Muscle of back (tissue), 11 donors: ENCODE measurements around the gene ACP6. TPM values are rescaled to one million over a fixed set of nuclear protein-coding genes. Genes with fewer than 3 reads are reported as not detected.
"Not testable (repeated sequence)": the region's sequence is repeated elsewhere in the genome, so short reads cannot be mapped to it uniquely, and the experiment has no call there.

Source experiments
- DNase-seq, 3 donors: peaks; one replicate each; pipeline versions ENCODE4 v3.0.0 to v3.0.0-alpha.2; 2013
- polyA plus RNA-seq, 10 donors: library from polyadenylated mRNA; unstranded; fragments of 120-200 nt; gene quantifications; one replicate each; pipeline ENCODE4 v1.2.1, GENCODE V29; 2013; ENCODE audit not compliant: insufficient read length in 10 of 10

Gene ACP6
- polyA plus RNA-seq, 10 donors: 6.0 to 11.2 (median 8.0) TPM

DNA sequence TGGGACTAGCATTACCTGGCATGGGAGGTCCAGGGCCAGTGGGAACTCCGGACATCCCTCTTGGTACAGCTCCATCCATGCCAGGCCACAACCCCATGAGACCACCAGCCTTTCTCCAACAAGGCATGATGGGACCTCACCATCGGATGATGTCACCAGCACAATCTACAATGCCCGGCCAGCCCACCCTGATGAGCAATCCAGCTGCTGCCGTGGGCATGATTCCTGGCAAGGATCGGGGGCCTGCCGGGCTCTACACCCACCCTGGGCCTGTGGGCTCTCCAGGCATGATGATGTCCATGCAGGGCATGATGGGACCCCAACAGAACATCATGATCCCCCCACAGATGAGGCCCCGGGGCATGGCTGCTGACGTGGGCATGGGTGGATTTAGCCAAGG lies 45.8 kb downstream of the ACP6 start:
- no peak for DNase-seq

DNA sequence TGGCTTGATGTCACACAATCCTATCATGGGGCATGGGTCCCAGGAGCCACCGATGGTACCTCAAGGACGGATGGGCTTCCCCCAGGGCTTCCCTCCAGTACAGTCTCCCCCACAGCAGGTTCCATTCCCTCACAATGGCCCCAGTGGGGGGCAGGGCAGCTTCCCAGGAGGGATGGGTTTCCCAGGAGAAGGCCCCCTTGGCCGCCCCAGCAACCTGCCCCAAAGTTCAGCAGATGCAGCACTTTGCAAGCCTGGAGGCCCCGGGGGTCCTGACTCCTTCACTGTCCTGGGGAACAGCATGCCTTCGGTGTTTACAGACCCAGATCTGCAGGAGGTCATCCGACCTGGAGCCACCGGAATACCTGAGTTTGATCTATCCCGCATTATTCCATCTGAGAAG lies 46.3 kb downstream of the ACP6 start:
- no peak for DNase-seq

DNA sequence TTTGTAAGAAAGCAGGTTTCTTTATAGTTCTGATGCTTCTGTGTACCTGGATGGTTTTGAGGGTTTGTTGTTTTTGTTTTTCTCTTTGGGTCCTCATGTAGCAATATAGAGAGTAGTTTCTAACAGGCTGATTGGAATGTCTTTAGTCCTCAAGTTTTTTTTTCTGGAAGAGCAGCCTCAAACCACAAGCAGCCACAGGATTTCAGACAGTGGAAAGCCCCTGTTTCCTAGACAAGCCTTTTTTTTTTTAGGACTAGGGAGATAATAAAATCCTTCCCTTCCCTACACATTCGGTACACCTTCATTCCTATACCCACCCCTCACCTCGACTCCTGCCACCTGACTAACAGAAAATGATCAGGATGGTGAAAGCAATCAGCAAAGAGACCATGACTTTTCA lies 47.6 kb downstream of the ACP6 start:
- DNase-seq: no peak

DNA sequence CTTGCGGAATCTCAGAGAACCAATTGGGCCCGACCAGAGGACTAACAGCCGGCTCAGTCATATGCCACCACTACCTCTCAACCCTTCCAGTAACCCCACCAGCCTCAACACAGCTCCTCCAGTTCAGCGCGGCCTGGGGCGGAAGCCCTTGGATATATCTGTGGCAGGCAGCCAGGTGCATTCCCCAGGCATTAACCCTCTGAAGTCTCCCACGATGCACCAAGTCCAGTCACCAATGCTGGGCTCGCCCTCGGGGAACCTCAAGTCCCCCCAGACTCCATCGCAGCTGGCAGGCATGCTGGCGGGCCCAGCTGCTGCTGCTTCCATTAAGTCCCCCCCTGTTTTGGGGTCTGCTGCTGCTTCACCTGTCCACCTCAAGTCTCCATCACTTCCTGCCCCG lies 49.8 kb downstream of the ACP6 start:
- DNase-seq: no peak

DNA sequence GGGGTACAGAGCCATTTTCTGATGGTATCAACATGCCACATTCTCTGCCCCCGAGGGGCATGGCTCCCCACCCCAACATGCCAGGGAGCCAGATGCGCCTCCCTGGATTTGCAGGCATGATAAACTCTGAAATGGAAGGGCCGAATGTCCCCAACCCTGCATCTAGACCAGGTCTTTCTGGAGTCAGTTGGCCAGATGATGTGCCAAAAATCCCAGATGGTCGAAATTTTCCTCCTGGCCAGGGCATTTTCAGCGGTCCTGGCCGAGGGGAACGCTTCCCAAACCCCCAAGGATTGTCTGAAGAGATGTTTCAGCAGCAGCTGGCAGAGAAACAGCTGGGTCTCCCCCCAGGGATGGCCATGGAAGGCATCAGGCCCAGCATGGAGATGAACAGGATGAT lies 50.6 kb downstream of the ACP6 start:
- no peak for DNase-seq

DNA sequence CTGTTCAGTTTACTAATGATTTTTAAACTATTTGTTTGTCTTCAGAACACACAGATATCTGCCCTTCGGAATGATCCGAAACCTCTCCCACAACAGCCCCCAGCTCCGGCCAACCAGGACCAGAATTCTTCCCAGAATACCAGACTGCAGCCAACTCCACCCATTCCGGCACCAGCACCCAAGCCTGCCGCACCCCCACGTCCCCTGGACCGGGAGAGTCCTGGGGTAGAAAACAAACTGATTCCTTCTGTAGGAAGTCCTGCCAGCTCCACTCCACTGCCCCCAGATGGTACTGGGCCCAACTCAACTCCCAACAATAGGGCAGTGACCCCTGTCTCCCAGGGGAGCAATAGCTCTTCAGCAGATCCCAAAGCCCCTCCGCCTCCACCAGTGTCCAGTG lies 51.6 kb downstream of the ACP6 start:
- no peak for DNase-seq

DNA sequence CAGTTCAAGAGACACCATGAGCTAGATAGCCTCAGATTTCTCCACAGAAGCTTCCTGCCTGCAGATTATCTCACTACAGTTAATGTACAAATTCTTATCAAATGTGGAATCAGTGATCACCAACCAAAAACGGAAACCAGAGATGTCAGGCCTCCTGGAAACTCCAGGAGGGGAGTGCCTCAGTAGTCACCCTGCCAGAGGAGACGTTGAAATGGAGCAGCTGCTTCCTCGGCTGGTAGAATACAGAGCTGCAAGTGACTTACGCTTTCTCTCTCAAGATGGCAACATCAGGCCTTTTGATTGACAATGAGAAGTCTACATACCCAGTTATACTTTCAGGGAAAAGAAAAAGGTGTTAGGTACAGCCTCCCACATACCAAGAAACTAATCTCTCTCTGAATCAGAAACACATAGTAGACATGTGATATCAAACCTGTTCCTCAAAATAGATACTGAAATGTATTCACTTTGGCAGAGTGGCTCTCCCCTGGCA lies 52.2 kb downstream of the ACP6 start:
- no peak for DNase-seq

DNA sequence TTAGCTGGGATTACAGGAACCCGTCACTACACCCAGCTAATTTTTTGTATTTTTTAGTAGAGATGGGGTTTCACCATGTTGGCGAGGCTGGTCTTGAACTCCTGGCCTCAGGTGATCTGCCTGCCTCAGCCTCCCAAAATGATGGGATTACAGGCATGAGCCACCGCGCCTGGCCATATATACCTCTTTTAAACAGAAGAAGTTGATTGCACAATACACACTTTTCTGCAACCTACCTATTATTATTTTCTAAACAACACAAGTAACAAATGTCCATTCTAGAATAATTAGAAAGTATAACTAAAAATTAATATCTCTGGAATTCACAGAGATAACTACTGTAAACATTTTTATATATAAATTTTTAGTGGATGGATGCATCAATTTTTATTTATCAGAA lies 55.4 kb downstream of the ACP6 start:
- DNase-seq: not testable (repeated sequence)

DNA sequence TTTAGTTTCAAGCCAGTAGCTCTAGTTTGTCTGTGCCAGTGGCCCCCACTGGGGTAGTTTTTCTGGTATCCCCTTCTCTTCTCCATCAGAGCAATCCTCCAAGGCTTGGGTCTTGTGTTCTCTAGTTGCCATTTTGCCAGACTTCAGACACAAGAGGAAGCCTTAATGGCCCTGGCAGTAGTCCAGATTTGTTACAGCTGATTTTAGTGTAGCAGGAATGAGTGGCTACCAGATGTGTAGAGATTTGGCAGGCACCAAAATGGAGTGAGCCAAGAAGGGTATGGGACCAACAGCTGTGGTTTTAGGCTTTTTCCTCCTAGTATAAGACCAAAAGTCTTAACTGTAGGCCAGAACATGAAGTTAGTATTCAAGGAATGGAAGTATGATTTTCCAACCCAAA lies 56.8 kb downstream of the ACP6 start:
- DNase-seq: peak; percentile 25 to 54 (median 28)

DNA sequence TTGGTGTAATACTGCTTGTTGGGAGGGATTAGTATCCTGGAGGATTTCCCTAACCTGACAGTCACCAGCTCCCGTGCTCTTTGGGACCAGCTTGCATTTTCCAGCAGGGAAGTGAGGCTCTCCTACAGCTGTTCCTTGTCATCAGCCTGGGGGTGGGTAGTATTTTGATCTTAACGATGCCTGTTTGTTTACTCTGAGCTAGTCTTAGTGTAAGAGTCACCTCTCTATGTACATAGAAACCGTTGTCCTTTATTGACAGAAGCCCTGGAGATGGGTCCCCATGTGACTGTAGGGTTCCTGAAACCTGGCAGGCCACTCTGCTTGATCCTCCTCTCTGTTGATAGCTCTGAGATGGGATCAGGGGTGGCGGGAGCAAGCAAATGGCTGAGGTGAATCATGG lies 58.0 kb downstream of the ACP6 start:
- DNase-seq: peak in 1 of 3 donors; percentile 29

DNA sequence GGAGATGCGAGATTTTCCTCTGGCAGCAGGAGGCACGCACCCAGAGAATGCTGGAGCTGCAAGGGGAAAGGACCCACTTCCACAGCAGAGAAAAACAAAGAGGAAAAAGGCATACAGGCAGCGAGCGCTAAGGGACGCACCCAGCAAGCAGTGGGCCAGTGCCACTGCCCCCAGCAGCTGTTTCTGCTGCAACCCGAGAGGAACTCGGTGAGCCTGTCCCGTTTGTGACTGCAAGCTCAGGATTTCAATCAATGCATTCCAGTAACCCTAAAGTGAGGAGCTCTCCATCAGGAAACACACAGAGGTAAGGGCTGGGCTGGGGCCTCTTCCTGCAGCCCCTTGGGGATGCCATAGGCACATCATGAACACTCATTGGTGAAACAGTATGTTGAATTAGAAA lies 58.7 kb downstream of the ACP6 start:
- peak in 1 of 3 donors; percentile 22 for DNase-seq

DNA sequence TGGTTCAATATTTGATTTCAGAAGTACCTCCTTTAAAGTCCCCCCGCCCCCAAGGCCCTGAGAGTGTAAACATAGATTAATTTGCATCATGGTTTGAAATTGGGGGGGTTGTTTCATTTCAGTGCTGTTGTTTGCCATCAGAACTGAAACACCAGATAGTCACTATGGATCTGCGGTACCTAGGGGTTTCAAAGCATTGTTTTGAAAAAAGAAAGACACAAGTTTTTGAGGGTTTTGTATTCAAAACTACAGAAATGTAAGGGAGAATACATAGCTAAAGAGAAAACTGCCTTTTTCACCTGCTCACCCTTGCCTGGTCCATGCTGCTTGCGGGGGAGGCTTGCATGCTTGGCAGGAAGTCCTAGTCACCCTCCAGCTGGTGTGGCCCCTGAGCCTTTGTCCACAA lies 59.3 kb downstream of the ACP6 start:
- DNase-seq: no peak

DNA sequence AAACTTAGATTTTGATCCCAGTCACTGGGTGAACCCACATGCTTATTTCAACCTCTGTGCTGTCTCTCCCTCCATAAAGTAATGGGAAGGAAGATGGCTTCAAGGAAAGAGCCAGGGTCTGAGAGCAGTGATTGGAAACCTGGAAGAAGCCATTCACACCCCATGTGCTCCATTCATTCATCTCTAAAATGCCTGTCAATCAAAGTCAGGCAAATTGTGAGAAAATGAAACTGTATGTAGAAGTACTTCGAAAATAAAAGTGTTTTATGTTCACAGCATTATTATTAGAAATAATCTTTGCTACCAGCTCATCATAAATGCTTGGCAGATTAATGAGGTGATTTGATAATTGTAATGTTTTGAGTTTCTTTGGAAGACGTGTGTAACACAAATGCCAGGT lies 61.0 kb downstream of the ACP6 start:
- no peak for DNase-seq

DNA sequence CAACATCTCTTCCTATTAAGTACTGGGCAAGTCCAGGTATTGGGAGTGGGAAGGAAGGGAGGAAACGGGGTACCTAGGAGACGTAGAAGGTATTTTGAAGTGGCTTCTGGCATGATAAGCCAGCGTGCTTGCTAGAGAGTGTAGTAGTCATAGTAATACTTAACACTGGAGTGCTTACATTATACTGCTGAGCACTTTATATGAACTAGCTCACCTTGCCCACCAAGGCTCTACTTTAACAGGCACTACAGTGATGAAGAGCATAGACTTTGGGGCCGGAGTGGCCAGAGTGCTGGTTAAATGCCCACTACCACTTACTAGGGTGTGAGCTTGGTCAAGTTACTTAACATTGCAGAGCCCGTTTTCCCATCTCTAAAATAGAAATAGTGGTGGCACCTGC lies 61.7 kb downstream of the ACP6 start:
- DNase-seq: no peak

DNA sequence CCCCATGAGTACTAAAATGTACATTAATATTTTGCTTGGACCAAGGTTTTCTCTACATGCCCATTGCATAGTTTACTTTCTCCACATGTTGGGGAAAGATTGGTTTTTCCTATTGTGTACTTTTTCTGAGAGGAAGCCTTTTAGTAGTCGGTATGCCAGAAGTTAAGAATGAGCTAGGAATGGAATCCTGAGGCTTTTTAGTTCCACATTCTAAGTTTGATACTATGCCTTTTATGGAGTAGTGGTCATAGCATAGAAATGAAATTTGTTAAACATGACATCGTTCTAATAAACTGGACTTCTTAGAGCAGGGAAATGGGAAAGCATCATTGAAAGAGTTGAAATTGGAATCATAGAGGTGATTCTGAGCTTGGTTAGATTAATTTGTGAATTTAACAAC lies 64.7 kb downstream of the ACP6 start:
- no peak for DNase-seq

DNA sequence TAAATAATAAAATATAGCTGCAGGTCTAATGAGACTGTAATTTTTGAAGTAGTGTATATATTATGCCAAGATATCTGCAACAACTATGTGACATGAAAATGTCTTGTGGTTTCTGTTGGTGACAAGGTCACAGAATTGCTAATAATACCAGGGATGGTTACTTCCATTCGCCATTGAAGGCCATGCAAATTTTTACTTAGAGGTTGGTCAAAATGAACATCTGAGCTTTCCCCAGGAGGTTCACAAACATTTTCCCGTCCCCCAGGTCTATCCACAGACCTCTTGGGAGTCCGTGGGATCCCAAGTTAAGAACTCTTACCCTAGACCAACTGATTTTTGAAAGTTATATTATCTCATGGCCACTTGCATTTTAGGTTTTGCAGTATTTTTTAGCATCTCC lies 66.3 kb downstream of the ACP6 start:
- DNase-seq: no peak

DNA sequence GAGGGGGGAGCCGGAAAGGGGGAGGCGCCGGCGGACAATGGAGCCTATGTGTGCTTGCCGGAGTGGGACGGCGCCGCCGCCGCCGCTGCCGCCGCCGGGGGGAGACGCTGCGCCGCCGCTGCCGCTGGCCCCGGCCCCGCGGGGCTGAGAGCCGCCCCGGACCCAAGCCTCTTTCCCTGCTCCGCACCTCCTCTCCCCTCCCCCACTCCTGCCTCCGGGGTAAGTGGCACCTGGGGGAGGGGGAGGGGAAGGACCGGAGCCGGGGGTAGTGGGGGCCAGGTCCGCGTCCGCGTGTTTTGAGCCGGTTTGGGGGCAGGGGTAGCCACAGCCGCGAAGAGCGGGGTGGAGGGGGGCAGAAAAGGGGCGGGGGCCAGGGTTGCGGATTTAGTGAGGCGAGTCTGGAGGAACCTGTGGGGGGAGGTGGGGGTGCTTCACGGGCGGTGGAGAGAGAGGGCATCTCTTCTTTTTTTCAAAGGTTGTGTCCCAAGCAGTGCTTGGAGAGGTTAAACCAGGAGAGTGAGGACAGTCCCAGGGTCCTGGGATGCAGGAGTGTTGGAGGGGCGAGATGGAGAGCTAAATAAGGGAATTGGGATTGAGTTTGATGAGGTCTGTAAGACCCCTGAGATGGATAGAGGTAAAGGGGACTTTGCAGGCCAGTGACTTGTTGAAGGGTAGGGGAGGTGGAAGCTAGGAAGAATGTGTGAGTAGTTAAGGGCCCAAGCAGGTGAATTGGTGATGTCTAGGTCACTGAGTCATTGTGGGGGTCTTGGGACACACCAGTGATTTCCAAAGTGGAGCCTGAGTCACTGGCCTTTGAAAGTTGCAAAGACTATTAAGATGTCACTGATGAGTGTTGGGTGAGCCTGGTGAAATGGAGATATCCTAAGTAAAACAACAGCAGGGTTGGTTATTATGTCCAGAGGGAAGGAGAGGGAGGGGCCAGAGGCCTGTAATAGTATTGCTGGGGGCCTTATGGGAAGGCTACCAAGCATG lies 69.9 kb downstream of the ACP6 start:
- peak in 1 of 3 donors; percentile 20 for DNase-seq

DNA sequence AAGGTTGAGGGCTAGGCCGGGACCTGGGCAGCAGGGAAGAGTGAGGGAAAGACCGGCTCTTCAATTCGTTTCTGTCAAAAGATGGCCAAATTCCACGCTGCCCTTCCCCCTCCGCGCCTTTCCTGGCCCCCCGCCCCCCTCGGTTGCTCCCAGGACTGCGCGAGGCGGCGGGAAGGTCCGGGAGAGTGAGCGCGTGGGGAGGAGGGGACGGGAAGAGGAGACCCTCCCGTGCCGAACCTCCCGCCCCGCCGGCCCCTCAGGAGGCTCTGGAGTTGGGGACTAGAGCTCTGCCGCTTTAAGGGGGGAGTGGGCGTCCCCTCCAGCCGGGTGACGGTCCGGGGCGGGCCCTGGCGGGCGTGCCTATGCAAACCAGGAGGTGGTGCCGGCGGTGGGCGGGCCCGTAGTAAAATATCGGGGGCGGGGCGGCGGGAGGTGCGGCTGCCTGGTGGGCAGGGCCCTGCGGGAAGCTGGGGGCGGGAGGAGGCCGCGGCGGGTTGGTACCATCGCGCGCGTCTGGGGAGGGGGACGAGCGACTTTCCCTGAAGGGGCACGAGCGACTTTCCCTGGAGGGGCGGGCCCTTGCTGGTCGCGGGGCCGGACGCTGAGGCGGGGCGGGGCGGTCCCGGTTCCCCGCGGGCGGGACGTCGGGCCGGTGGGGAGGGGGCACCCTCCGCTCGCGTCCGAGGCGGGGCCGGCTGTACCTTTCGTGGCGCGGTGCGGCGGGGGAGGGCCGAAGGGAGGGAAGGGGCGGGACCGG lies 70.8 kb downstream of the ACP6 start:
- DNase-seq: peak; percentile 95 to 98 (median 95)

DNA sequence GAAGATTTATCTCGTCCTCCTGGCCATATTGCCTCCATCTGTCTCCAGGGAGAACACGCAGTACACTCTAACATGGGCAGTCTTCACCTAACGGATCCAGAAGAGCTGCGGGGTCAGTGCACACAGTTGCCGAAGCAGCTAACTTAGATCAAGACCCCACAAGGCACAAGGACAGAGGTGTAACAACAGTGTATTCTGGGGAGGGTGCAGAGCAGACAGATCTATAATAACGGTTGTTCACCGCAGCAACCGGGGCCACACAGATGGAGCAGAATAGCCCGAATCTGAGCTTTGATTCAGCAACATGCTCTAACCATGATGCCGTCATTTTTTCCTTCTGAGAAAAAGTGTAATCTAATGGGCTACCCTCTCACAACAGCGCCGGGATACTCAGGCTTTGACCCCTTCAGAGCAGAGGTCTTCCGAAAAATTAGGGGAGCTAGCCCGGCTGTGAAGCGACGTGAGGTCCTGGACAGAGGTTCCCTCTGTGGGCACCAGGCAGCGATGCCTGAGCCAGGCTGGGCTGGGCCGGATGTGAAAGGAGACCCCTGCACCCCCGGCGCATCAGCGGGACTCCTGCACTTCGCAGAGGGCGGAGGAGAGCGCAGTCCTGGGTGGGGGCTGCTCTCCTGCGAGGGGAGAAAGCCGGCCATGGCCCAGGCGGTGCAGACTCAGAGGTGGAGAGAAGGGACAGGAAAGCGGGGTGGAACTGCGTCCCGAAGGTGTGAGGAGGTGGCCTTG lies 71.5 kb downstream of the ACP6 start:
- no peak for DNase-seq

DNA sequence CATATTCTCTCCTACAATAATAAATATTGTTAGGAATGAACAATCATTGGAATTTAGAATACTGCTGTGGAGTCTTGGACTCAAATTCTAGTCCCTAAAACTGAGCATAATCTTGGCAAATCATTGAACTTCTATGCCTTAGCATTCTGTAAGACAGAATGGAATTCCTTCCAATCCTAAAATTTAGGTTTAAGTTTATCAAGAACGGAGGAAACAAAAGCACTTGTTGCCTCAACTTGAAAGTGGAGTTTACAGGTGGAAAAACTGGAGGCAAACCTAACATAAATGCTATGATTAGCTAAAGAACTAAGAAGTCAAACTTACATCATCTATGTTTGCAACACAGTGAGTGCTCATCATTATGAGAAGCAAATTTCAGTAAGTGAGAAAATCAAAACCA lies 73.3 kb downstream of the ACP6 start:
- no peak for DNase-seq
